Thoracic aorta (tissue), 2 donors: Measurements from ENCODE around the gene RUNX2. TPM values are rescaled to one million over a fixed set of nuclear protein-coding genes. Genes with fewer than 3 reads are reported as not detected.

Source experiments
- ATAC-seq: fragments of 150-250 bp; one replicate; pipeline ENCODE4 v1.8.0; 2017; ENCODE audit warnings: low read depth; ENCODE audit not compliant: insufficient number of reproducible peaks, low FRiP score
- DNase-seq: peaks from one replicate; pipeline ENCODE4 v3.0.0-alpha.2; 2020; ENCODE audit warnings: low spot score
- H3K27ac ChIP-seq, 2 donors: fragments of 200-600 bp; sonication (generic); 1 replicate in 1 of 2; 2 replicates in 1 of 2; pipeline ENCODE4 v1.5.1; 2016; ENCODE audit warnings: mild to moderate bottlenecking in 2 of 2, moderate library complexity in 2 of 2
- H3K27me3 ChIP-seq: fragments of 200-600 bp; sonication (generic); replicated peaks from 2 replicates; pipeline ENCODE4 v1.6.0; 2016; ENCODE audit warnings: mild to moderate bottlenecking; ENCODE audit not compliant: insufficient read depth
- H3K36me3 ChIP-seq: fragments of 200-600 bp; sonication (generic); one replicate; pipeline ENCODE4 v1.5.1; 2016
- H3K4me1 ChIP-seq, 2 donors: fragments of 200-600 bp; sonication (generic); 1 replicate in 1 of 2; 2 replicates in 1 of 2; pipeline versions ENCODE4 v1.5.1 to v1.6.0; 2016; ENCODE audit warnings: low read depth in 2 of 2, mild to moderate bottlenecking in 1 of 2; ENCODE audit not compliant: control insufficient read depth in 1 of 2
- H3K4me3 ChIP-seq: fragments of 200-600 bp; sonication (generic); 2 replicates; pipeline ENCODE4 v1.5.1; 2016; ENCODE audit warnings: mild to moderate bottlenecking
- H3K9me3 ChIP-seq: fragments of 200-600 bp; sonication (generic); 2 replicates; pipeline ENCODE4 v1.5.1; 2016
- CTCF ChIP-seq: fragments of 200-600 bp; sonication (generic); IDR thresholded peaks from one replicate; pipeline ENCODE4 v1.5.1; 2019; ENCODE audit warnings: antibody characterized with exemption
- total RNA-seq, 2 donors: library from RNA; depleted of rRNA; stranded (reverse); fragments of >200 nt; gene quantifications; one replicate each; pipeline versions ENCODE4 v1.1.0 to v1.2.3, GENCODE V29; 2016

The RUNX2 gene
- total RNA-seq, 2 donors from 2014 or later = 3.2 to 7.9 TPM

GRCh38 chr6:45599053-45599452, 270.9 kb downstream of the RUNX2 start:
- Histone ChIP-seq H3K4me3 (no peak overlapping the region), H3K9me3 (peaks cover 4% of the 10 kb centered on the region), H3K27me3 (no peaks in the 10 kb centered on the region), H3K36me3 (no peaks in the 10 kb centered on the region), H3K4me1 (no peaks in the 10 kb centered on the region), H3K27ac (no peak overlapping the region)
- ATAC-seq (no peak), DNase-seq (no peak)
- no peak for TF ChIP-seq CTCF

- no peak for ATAC-seq
- no peak overlapping the region for H3K27ac ChIP-seq
Observed at GRCh38 chr6:45605971-45606370, 277.8 kb downstream of the RUNX2 start.

GRCh38 chr6:45606831-45607400, 278.8 kb downstream of the RUNX2 start:
- DNase-seq (no peak), ATAC-seq (no peak)
- H3K36me3 ChIP-seq = no peaks in the 10 kb centered on the region
- H3K9me3 ChIP-seq = no peaks in the 10 kb centered on the region
- H3K4me1 ChIP-seq = no peaks in the 10 kb centered on the region
- no peak overlapping the region for H3K27ac ChIP-seq
- H3K27me3 ChIP-seq = no peaks in the 10 kb centered on the region
- H3K4me3 ChIP-seq = no peak overlapping the region
- TF ChIP-seq CTCF = no peak

More at GRCh38 chr6:45605971-45606370, 277.8 kb downstream of the RUNX2 start:
- Histone ChIP-seq H3K4me3 (no peak overlapping the region), H3K4me1 (no peaks in the 10 kb centered on the region), H3K36me3 (no peaks in the 10 kb centered on the region), H3K27me3 (no peaks in the 10 kb centered on the region), H3K9me3 (no peaks in the 10 kb centered on the region)
- no peak for TF ChIP-seq CTCF
- no peak for DNase-seq

GRCh38 chr6:45607798-45608197, 279.7 kb downstream of the RUNX2 start:
- no peaks in the 10 kb centered on the region for H3K27me3 ChIP-seq
- no peak overlapping the region for H3K27ac ChIP-seq
- H3K4me3 ChIP-seq = no peak overlapping the region
- no peaks in the 10 kb centered on the region for H3K9me3 ChIP-seq
- no peak for TF ChIP-seq CTCF
- H3K4me1 ChIP-seq = no peaks in the 10 kb centered on the region
- H3K36me3 ChIP-seq = no peaks in the 10 kb centered on the region
- DNase-seq (no peak), ATAC-seq (no peak)

- no peak overlapping the region for H3K27ac ChIP-seq
- H3K4me3 ChIP-seq = no peak overlapping the region
- H3K4me1 ChIP-seq = no peaks in the 10 kb centered on the region
- DNase-seq (no peak), ATAC-seq (no peak)
- no peaks in the 10 kb centered on the region for H3K27me3 ChIP-seq
- H3K9me3 ChIP-seq = no peaks in the 10 kb centered on the region
- no peak for TF ChIP-seq CTCF
- H3K36me3 ChIP-seq = no peaks in the 10 kb centered on the region
Observed at GRCh38 chr6:45608252-45608913, 280.3 kb downstream of the RUNX2 start.
